Cardiac atrium fibroblast (primary cell): ENCODE results near the gene KLHDC8A. TPM values are rescaled to one million over a fixed set of nuclear protein-coding genes. Genes with fewer than 3 reads are reported as not detected.

Source experiments
- total RNA-seq: library from RNA; depleted of rRNA; stranded (reverse); fragments of >200 nt; gene quantifications from 2 replicates; pipeline ENCODE4 v1.2.3, GENCODE V29; 2015

The KLHDC8A gene, protein sequence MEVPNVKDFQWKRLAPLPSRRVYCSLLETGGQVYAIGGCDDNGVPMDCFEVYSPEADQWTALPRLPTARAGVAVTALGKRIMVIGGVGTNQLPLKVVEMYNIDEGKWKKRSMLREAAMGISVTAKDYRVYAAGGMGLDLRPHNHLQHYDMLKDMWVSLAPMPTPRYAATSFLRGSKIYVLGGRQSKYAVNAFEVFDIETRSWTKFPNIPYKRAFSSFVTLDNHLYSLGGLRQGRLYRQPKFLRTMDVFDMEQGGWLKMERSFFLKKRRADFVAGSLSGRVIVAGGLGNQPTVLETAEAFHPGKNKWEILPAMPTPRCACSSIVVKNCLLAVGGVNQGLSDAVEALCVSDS
- 0.18 TPM in 1 of 2 replicates, not detected in the other for total RNA-seq

DNA sequence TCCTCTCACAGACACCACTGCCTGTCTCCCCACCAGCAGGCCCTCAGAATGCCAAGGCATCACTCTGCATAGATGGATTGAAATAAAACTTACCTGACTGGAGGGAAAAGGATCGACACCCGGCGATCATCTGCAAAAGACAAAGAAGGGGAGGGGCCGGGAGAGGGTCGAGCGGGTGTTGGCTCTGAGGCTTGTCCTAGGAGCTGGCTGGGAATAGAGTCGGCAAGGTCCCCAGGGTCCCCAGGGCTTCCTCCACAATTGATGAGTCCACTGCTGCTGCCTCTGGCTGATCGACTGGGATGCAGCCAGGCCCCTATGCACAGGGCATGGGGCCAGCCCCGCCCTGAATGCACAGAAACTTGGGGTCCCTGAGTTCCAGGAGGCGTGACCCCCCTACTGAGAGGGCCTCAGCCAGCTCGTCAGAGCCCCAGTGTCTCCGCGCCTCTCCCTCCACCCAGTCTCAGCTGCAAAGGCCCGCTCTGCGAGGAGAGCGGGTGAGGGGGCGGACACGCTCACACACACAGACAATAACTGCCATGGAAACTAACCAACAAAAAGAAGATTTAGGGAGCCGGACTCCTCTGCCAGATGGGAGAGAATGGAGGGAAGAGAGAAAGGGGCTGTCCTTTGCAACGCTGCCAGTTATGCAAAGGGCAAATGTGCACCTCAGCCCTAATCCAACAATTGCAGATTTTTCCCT, at the start of gene KLHDC8A:
Gene KLHDC8A (minus strand): TSS at position 483 of the 700 bp plus-strand sequence. CDS start 13,318 bp downstream, outside the sequence.

DNA sequence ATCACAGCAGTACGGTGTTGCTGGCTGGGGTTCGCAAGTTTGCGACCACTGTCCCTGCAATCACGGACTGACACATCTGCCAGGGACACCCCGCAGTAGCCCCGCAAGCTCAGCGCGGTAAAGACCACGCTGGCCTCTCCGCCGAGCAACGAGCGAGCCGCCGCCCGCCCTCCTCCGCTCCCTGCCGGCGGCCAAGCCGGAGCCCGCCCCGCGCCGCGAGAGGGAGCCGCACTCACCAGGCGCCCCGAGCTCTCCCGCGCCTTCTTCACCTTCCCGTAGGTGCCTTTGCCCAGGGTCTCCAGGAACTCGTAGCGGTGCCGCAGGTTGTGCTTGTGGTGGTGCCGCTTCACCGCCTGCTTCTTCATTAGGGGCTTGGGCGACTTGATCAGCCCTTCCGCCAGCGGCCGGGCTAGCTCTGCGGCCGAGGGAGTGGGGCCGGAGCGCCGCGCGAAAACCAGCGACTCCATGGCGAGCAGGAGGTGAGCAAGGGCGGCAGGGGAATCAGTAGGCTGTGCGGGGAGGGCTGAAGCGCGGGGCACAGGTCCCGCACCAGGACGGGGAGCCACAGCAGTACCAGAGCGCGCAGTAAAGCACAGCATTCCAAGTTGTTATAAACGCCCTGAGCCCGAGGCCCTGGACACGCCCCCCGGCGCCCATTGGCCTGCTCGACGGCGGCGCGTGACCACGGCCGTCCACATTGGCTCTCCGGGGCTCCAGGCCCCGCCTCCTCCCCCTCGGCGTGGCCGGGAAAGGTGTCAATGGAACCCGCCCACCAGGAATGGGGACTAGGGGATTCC, 35.4 kb downstream of the KLHDC8A start, which contains the start of gene NUAK2:
Gene NUAK2 (minus strand): TSS at position 584 of the 797 bp plus-strand sequence. CDS start 117 bp downstream, at position 467.

Other genes starting within 250 kb of the KLHDC8A start
- 9.2 and 15.6 TPM in 2 replicates for gene RBBP5, start 234.9 kb downstream of the KLHDC8A start, total RNA-seq
- gene DSTYK, start 145.2 kb downstream of the KLHDC8A start, total RNA-seq, result 5.4 and 8.3 TPM in 2 replicates
- 0.18 and 1.1 TPM in 2 replicates for gene TMCC2, start 129.0 kb downstream of the KLHDC8A start, total RNA-seq
- 8.6 and 14.3 TPM in 2 replicates for gene NUAK2, start 35.2 kb downstream of the KLHDC8A start, total RNA-seq
- not detected in 2 replicates for gene LEMD1, start 65.1 kb upstream of the KLHDC8A start, total RNA-seq
- gene BLACAT1, start 99.1 kb upstream of the KLHDC8A start, total RNA-seq, result not detected in 2 replicates
- 0.16 and 2.5 TPM in 2 replicates for gene CDK18, start 147.7 kb upstream of the KLHDC8A start, total RNA-seq